HG03159 (cell line): ENCODE results near the gene NANP.

Experiments used
- ATAC-seq: cut with Tn5 transposase; IDR thresholded peaks from one replicate; pipeline ENCODE4 v1.9.1; 2021; ENCODE audit warnings: mild to moderate bottlenecking, moderate library complexity; ENCODE audit not compliant: unreplicated experiment

The NANP gene

DNA sequence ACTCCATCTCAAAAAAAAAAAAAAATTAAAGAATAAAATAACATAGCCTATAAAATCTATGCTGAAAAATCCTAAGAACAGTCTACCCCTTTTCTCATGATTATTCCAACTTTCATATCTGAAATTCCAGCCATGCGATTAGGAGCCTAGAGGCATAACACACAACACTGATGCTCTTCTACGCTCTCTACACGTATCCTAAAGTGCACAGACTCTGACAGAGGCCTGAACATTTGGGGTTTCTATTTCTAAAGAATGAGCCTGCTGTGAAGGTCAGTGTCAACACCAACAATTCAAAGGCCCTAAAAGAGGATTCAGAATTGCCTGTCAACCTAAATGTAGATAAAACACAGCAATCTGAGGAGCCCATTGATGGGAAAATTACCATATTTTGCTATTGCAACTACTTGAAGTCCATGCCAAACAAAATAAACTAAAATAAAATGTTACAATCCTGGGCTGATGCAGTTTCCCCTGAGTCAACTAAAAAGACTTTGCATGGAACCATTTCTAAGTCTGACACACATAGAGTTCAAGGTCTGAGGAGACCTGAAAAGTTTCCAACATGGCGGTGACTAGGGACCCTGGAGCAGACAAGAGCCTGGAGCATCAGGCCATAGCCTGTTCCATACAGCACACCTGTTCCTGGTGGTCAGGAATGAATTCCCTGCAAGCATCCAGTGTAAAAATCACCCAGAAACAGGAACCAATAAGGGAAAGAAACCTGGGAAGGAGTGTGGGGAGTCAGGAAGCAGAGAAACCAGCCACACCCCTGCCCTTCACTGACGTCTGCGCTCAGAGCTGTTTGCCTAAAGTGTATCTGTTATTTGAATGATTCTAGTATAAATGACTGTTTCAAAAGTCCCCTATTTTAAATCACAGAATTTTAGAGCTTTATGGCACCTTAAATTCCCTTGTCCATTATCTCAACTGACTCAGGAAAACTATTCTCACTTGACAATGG is 50.2 kb downstream of the NANP start:
- no peak for ATAC-seq

DNA sequence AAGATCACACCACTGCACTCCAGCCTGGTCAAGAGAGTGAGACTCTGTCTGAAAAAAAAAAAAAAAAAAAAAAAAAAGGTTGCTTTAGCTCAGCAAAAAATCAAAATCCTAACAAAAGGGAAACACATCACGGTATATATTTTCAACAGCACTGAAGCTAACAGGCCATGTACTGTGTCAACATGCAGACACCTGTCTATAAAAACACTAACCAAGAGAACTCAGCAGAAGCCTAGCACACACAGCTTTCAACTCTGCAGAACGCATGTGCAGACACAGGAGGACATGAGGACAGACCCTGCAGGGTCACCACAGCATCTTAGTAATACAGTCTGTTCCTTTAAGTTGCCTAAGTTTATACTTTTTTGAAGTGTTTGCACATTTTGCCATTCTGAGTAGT is 52.0 kb downstream of the NANP start:
- no peak for ATAC-seq

DNA sequence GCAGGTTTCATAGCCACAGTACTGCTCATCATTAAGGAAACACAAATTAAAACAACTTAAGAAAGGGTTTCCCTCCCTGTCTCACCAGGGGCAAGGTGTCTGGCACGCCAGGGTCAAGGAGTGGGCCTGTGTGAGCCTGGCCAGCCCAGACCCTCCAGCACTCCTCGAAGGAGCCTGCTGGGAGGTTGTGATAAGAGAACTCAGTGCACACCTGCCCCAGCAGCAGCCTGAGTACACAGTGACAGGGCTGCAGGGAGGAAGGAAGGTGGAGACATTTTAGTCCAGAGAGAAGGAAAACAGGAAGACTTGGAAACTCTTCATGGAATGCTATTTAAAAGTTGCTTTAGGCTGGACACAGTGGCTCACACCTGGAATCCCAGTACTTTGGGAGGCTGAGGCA is 52.6 kb downstream of the NANP start:
- no peak for ATAC-seq

DNA sequence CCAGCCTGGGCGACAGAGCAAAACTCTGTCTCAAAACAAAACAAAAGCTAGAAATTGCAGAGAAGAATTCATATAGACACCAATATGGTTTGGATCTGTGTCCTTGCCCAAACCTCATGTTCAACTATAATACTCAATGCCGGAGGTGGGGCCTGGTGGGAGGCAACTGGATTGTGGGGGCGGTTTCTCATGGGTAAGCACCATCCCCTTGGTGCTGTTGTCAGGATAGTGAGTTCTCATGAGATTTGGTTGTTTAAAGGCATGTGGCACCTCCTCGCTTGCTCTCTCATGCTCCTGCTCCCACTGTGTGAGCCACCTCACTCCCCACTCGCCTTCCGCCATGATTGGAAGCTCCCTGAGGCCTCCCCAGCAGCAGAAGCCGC is 53.7 kb downstream of the NANP start:
- no peak for ATAC-seq

DNA sequence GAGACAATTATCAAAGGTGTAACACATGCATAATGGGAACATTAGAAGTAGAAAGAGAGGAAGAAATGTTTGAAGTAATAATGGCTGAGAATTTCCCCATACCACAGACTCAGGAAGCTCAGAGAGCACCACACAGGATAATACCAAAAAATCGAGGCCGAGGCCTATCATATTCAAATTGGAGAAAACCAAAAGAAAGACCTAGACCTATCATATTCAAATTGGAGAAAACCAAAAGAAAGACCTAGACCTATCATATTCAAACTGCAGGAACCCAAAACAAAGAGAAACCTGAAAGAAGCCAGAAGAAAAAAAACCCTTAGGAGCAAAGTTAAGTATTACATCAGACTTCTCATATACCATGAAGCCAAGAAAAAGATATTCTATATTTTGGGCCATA is 56.5 kb downstream of the NANP start:
- no peak for ATAC-seq

DNA sequence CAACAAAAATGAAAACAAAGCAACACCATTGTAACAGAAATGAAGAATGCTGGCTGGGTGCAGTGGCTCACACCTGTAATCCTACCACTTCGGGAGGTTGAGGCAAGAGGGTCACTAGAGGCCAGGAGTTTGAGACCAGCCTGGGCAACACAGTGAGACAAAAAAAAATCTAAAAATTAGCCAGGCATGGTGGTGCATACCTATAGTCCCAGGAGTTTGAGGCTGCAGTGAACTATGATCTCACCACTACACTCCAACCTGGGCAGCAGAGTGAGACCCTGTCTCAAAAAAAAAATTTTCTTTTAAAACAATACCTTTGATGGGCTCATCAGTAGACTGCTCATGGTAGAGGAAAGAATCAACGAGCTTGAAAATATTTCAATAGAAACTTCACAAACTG is 57.0 kb downstream of the NANP start:
- ATAC-seq: no peak

DNA sequence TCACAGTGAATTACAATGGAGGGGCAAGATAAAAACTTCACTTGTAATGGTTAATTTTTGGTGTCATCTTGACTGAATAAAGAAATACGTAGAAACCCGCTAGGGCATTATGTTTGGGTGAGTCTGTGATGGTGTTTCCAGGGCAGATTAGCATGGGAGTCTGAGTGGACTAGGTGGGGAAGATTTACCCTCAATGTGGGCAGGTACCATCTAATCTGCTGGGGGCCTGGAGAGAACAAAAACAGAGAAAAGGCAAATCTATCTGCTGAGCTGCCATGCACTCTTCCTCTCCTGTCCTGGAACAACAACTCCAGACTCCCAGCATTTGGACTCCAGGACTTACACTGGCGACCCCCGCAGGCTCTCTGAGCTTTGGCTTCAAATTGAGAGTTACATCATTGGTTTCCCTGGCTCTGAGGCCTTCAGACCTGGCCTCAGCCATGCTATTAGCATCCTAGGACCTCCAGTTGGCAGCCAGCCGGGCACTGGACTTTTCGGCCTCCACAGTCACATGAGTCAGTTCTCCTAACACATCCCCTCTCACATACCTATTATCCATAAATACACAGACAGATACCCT is 58.1 kb downstream of the NANP start:
- ATAC-seq: no peak

DNA sequence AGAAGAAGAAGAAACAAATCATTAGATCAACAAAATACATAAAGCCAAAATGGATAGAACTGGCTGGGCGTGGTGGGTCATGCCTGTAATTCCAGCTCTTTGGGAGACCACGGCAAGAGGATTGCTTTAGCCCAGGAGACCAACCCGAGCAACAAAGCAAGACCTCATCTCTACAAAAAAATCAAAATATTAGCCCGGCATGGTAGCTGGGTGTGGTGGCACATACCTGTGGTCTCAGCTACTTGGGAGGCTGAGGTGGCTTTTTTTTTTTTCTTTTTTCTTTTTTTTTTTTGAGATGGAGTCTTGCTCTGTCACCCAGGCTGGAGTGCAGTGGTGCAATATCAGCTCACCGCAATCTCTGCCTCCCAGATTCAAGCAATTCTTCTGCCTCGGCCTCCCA is 59.9 kb downstream of the NANP start:
- ATAC-seq: no peak

DNA sequence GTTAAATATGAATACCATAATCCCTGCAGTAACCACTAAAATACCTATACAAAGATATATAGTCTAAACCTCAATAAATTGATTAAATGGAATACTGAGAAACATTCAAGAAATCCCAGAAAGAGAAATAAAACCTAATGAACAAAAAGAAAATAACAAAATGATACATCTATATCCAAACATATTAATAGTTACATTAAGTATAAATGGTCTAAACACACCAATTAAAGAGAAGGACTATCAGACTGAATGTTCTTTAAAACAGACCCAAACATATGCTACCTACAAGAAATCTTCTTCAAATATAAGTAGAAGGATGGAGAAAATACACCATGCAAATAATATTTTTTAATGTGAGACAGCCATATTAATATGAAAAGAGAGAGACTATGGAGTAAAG is 60.5 kb downstream of the NANP start:
- no peak for ATAC-seq
